NCI-H460 (cell line): ENCODE measurements around the gene RANBP2. TPM values are rescaled to one million over a fixed set of nuclear protein-coding genes. Genes with fewer than 3 reads are reported as not detected.

Source experiments
- DNase-seq: peaks from one replicate; pipeline ENCODE4 v3.0.0-alpha.2; 2016; ENCODE audit warnings: low read depth; ENCODE audit errors: extremely low read depth
- small RNA-seq, 2 experiments: library from RNA; depleted of rRNA; stranded (forward); fragments of <200 nt; gene quantifications; one replicate each; pipeline ENCODE3, GENCODE V24; 2014
- total RNA-seq: library from RNA; depleted of rRNA; stranded (reverse); fragments of >200 nt; shearing (Covaris generic); gene quantifications from 2 replicates; pipeline ENCODE4 v1.2.3, GENCODE V29; 2014; rRNA removed

The RANBP2 gene
- total RNA-seq, 1 experiment from 2014 or later = 56.3 TPM

GRCh38 chr2:108833219-108833618 lies 113.9 kb downstream of the RANBP2 start:
- no peak for DNase-seq

- DNase-seq = no peak
These were observed 115.3 kb downstream of the RANBP2 start for GRCh38 chr2:108834620-108835019.

GRCh38 chr2:108835040-108835439 lies 115.8 kb downstream of the RANBP2 start:
- no peak for DNase-seq

Small RNA genes within 50 kb of the gene (small RNA-seq; reads per million reads assigned to genes)
- 0 reads per million in 2 experiments for gene AC010095.1

Other genes starting within 250 kb of the RANBP2 start
- 35.4 and 42.8 TPM in 2 replicates for gene LIMS1, start 185.0 kb upstream of the RANBP2 start, total RNA-seq
- 13.2 and 16.0 TPM in 2 replicates for gene CCDC138, start 67.3 kb downstream of the RANBP2 start, total RNA-seq